Fibroblast of skin of right quadriceps (primary cell): ENCODE results near the gene TMEM63A.
"Not testable (repeated sequence)": the region's sequence is repeated elsewhere in the genome, so short reads cannot be mapped to it uniquely, and the experiment has no call there.

Experiments used
- DNase-seq: peaks from one replicate; pipeline ENCODE4 v3.0.0-alpha.2; 2013

The TMEM63A gene

DNA sequence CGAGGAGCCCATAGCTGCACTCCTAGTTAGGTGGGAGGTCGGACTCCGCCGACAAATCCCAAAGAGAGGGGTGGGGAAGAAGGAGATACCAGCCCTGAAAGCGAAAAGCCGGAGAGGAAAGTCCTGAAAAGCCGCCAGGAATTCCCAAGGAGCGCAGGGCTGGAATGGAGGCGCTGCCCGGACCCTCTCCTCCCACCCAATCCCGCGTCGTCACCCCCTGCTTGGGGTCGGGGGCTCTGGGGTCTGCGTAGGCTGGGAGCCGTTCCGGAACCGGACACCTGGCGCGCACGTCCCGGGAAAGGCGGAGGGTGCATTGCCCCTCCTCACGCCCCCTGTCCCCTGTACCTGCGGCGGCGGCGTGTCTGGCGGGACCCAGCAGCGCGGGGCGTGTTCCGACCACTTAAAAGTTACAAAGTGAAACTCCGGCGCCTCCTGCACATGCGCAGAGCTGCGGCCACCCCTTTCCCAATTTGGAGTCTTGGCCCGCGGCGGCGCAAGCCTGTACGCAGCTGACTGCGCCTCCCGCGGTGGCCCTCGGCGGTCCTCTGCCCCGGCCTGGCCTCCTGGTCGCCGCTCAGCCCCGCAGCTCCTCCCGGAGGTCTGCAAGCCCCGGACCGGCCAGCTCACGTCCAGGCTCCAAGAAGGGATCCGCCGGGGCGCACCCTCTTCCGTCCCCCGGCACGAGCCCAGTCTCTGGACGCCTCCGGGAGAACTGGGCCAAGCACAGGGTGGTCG, at the start of gene TMEM63A:
TSS of gene TMEM63A (minus strand) at position 422 of the 735 bp plus-strand sequence. CDS start 4,800 bp downstream, outside the sequence.
- DNase-seq = peak; percentile 81

DNA sequence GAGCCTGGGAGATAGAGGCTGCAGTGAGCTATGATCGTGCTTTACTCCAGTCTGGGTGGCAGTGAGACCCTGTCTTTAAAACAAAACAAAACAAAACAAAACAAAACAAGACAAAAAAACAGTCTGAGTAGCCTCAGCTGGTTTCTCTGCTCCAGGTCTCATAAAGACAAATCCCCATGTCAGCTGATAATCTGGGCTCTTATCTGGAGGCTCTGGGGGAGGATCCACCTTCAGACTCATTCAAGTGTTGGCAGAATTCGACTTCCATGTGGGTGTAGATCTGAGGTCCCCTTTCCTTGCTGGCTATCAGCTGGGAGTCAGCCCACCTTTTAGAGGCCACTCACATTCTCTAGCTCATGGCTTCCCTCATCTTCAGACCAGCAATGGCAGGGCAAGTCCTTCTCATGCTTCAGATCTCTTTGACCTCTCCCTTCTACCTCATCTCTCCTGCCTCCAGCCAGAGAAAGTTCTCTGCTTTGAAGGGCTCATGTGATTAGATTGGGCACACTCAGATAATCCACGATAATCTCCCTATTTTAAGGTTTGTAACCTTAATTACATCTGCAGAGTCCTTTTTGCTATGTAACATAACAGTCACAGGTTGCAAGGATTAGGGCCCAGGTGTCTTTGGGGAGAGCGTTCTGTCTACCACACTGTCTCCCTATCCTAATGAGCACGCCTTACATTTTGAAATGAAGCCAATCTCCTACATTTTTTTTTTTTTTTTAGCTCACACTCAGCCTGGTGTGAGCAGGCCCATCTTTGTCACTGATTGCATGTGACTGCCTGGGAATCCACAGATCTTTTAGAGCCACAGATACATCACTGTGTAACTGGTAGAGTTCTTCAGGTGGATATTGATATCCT, 49.3 kb upstream of the TMEM63A start:
- no peak for DNase-seq

DNA sequence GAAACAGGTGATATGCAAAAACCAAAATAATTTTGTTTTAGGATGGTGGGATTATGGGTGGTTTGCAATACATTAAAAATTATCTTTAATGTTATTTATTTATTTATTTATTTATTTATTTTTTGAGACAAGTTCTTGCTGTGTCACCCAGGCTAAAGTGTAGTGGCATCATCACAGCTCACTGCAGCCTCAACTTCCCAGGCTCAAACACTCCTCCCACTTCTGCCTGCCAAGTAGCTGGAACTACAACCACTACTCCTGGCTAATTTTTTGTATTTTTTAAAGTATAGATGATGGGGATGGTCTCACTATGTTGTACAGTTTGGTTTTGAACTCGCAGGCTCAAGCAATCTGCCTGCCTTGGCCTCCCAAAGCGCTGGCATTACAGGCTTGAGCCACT, 48.4 kb upstream of the TMEM63A start:
- no peak for DNase-seq

DNA sequence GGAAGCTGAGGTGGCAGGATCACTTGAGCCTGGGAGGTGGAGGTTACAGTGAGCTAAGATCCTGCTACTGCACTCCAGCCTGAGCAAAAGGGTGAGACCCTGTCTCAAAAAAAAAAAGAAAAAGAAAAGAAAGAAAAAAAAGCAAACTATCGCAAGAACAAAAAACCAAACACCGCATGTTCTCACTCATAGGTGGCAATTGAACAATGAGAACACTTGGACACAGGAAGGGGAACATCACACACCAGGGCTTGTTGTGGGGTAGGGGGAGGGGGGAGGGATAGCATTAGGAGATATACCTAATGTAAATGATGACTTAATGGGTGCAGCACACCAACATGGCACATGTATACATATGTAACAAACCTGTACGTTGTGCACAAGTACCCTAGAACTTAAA, 47.3 kb upstream of the TMEM63A start:
- not testable (repeated sequence) for DNase-seq

DNA sequence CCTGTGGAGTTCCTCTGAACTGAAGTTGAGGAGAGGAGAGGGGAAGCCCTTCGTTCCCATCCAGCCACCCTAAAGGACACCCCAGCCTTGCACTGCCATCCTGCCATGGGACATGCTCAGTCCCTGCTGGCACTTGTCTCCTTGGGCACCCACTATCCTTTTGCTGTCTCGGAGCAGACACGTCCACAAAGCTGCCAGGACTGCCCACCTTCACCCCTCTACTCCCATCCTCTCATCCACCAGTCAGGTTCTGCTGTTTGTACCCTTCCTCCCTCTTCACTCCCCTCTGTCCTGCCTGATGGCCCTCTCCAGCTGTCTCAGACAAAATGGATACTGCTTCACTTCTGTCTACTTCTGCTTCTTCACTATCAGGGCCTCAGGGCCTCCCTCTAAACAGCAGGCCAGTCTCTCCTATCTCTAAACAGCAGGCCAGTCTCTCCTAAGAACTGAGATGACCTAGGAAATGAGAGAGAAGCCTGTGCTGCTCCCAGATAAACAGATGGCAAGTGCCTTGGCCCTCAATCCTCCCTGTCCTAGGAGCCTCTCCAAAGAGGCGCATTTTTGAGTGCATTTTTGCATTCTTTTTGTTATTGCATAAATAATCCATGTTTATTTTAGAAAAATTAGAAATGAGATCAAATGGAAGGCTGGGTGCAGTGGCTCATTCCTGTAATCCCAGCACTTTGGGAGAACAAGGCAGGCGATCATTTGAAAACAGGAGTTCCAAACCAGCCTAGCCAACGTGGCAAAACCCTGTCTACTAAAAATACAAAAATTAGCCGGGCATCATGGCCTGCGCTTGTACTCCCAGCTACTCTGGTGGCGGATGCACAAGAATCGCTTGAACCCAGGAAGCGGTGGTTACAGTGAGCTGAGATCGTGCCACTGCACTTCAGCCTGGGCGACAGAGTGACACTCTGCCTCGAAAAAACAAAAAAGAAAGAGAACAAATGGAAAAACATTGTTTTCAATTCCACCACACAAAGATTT, 46.3 kb upstream of the TMEM63A start:
- DNase-seq = no peak

DNA sequence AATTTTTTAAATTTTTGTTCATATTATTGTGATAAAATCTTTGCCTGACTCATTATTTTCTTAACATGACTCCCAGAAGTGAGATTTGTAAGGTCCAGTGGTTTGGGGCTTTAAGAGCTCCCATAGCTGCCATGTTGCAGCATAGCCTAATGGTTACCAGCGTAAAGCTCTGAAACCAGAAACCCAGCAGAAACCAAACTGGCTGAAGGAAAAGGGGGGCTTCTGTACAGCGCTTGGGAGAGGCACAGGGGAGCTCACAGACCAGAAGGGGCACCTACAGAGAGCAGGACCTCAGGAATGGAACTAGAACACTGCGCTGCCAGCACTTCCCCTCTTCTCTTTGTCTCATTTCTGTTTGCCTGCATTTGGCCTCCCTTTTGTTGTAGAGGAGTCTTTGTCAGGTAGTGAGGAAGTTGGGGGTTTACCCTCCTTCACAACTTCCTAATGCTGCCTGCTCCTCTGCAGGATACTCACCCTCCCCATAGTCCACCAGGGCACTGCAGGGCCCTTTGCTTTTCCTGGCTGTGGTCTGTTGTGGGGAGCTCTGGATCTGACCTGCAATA, 44.5 kb upstream of the TMEM63A start:
- DNase-seq = peak; percentile 13

DNA sequence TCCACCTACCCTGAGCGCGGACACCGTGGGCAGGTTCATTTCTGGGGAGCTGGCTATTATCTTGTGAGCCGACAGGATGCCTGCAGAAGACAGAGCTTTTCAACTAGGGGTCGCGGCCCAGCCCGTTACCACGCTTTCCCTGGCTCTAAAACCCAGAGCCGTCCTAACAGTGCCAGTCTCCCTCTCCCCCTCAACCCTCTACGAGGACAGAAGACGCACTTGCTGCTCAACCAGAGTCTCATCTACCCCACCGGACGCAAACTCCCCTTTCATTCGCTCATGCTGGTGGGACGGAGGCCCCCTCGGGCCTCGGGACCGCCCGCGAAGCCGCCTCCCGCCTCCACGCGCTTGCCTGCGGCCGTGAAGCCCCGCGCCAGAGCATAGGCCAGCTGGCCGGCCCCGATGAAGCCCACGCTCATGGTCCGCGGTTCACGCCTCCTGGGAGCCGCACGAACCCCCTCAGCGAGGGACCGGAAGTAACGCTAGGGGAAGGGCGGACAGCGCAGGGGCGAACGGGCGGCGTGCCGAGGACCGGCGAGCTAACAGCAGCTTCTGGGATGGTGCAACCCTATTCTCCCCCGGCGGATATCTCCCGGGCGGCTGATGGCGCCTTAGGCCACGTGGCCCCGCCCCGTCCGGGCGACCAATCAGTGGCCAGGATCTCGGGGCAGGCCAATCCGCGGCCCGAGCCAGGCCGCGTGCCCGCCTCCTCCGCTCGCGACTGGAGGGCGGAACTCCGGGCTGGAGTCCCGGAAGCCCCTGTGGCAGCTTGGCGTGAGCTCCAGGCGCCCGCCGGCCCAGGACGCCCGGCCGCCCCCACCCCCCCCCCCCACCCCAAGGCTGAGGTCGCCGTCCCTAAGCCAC, 41.7 kb upstream of the TMEM63A start, which contains the start of gene PYCR2:
TSS of gene PYCR2 (minus strand) at position 559 of the 864 bp plus-strand sequence. CDS start at position 419, 140 bp downstream.
- peak; percentile 96 for DNase-seq

DNA sequence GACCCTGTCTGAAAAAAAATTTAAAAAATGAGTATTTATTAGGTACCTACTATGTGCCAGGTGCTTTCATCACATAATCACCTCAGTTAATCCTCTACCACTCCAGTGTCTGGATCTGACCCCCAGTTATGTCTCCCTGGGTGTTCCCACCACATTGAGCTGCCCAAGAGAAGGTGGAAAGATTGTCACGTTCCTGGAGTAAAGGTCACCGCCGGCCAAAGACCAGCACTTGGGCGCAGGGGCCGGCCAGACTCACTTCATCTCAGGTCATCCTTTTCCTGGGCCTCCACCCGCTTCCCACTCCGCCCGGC, 41.2 kb upstream of the TMEM63A start:
- DNase-seq = no peak

DNA sequence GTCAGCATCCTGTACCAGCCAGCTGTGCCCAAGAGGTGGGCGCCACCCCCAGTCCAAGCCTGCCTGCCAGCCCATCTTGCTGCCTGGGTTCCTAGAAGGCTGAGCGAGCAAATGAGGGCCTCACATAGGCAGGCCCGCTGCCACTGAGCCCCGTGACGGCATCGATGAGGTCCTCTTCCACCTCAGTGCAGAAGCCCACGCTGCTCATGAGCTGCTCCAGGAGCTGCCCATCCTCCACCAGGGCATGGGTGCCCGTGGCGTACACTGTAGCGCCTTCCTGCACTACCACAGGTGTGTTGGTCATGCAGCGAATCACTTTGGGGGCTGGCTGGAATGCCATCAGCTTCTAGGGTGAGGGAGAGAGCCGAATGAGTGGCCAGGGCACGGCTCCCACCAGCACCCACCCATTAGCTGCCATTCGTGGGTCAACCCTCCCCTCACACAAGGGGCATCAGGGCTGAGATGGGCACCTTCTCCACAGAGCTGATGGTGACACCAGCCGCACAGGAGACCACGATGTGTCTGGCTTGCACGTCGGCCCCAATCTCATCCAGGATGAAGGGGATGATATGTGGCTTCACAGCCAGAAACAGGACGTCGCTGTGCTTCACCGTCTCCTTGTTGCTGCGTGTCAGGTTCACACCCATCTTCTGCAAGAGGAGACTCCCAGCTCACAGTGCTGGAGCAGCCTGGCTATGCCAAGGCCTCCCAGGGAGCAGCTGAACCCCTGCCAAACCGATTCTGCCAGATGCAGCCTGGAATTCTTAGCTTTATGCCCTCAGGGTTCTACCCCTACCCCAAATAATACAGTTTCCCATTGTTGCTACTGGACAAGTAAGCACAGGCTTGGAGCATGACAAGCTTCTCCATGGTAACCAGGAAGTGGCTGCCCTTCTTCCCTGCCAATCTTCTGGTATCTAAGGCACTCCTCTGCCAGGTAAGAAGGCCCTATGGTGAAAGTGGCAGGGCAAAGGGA, 39.8 kb upstream of the TMEM63A start:
- DNase-seq = no peak

DNA sequence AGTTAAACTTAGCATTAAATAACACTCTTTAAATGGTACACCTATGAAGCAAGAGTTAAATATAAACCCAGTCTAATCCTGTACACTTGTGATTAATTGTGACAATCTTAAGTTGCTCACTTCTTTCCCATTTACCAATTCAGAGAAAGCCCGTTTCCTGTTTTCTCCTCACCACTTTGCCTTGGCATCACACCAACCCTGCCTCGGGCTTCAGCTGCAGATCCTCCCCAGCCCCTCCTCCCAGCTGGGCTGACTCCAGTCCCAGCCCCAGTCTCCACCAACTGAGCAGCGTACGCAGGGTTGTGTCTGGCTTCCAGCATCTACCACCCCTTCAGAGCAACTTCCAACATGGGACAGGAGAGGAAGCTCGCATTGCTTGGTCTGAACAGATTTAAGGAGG, 37.7 kb upstream of the TMEM63A start:
- peak; percentile 79 for DNase-seq

DNA sequence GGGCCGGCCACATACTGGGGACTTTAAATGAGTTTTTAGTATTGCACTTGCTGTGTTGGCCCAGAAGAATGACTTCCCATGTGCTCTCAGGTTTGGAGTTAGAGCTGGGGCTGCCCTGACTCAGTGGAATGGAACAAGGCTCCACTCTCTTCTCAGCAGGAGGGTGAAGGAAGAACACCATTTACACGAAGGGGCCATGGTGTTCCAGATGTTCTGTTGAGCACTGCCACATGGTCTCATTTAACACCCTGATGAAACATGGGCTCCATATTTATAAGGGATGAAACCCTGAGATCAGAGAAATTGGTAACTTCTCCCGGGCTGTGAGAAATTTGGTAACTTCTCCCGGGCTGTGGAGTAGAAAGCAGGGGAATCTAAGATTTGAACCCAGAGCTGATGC, 36.1 kb upstream of the TMEM63A start:
- DNase-seq = no peak

DNA sequence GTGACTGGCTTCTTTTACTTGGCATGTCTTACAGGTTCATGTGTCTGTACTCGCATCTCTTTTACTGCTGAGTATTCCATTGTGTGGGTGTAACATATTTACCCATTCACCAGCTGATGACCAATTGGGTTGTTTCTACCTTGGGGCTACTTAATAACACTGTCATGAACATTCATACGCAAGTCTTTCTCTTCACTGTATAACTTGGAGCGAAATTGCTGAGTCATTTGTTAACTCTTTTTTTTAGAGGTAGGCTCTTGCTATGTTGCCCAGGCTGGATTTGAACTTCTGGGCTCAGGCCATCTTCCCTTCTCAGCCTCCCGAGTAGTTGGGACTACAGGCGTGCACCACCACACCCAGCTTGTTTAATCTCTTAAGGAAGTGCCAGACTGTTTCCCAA, 35.4 kb upstream of the TMEM63A start:
- DNase-seq = no peak

DNA sequence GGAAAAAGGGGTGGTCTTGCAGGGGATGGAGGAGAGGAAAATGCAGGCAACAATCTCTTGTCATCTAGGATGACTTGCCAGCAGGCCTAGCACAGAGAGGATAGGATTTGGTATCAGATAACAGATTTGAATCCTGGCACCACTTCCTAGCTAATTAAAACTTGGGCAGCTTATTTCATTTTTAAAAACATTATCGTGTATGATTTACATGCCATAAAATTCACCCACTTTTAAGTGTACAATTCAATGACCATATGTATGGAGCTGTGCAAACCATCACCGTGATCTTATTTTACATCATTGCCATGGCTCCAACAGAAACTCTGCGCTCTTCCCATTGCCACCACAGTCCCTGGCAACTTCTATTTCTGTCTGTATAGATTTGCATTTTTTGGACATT, 34.9 kb upstream of the TMEM63A start:
- DNase-seq = no peak

DNA sequence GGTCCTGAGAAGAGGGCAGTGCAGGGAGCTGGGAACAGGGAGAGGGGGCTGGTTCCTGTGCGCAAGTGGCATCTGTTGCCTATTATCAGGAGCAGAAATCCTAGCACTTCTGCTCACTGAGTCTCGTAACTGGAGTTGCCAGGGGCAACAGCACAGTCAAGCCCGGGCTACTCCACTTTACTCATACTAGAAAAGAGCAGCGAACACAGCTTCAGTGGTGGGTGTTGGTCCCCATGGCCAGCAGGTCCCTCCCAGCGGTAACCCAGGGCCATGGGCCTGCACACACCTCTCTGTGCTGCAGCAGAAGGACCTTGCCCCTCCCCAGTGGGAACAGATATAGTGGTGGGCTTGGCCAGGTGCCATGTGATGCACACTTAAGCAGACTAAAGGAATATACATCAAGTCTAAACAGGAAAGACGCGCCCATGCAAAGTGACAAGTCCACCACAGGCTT, 33.4 kb upstream of the TMEM63A start:
- DNase-seq = peak; percentile 45

DNA sequence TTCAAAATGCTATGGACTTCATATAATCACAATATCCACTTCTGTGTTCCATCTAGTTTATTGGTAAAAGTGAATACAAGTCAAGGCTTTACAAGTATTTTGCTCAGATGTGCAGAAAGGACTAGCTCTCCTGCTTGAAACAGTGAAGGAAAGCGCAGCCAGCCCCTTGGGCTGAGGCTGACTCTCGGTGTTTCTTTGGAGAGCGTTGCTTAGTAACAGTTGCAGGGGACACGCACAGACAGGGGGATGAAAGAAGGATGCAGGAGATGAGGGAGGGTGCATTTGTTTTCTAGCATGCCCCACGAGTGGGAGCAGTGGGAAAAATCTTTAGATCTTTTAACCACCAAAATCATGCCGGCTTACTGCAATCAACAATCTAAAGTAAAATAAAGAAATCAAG, 32.8 kb upstream of the TMEM63A start:
- no peak for DNase-seq

DNA sequence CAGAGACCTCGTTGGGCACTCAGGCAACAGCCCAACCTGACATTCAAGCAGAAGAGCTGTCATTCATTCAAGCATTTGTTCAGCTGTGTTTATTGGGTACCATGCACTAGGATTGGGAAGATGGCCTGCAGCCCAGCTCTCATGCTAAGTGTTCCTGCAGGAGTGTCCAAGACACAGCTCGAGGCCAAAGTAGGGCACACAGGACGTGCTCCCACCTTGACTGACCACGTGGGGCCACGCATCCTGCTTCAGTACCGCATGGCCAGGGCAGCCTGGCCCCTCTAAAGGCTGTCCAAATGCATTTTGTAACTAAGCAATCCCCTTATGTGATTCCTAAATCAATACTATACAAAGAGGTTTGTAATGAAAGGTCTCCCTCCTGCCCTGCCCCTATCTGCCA, 32.2 kb upstream of the TMEM63A start:
- DNase-seq = no peak

DNA sequence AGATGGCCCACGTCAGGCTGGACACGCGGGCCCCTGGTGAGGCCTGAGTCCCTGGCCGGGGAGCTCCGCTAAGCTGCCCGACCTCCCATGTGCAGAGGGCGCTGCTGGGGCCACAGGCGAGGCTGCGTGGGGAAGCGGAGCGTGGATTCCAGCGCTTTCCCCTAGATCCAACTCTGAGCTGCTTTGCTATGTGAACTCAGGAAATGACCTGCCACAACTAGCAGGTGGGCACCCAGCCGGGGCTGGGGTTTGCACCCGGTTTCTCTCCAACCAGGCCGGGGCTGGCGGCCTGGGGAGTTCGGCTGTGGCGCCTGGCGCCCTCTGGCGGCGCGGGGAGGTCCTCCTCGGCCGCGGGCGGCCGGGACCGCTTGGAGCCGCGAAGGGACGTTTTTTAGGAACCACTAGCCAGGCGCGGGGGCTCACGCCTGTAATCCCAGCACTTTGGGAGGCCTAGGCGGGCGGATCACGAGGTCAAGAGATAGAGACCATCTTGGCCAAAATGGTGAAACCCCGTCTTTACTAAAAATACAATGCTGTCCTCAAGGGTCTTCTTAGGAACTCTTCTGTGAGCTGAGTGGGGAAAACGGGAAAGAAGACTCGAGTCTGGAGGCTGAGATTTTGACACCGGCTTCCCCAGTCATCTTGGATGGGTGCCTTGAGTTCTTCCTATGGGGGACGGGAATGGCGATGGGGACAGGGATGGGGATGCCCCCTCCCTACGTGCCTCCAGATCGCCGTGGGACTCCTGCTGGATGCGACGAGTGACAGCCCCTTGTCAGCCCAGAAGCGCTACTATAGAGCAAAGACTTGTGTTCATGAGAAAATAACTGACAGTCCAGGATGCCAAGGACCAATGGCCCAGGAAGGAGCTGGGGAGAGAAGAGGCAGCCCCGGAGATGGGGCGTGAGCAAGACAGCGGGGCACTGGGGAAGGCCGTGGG, 29.3 kb upstream of the TMEM63A start:
- DNase-seq = peak; percentile 44

DNA sequence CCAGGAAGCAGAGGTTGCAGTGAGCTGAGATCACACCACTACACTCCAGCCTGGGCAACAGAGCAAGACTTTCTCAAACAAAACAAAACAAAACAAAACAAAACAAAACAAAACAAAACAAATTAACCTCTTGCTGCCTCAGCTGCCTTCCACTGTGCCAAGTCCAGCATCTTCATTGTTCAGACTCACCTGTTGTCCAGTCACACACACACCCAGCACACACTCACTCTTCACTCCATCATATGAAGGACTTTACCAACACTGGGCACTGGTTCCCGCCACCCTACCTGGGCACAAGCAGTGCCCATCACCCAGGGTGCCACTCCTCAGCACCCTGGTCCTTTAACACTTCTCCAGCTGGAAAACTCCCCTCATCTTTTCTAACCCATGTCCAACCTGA, 27.3 kb upstream of the TMEM63A start:
- no peak for DNase-seq

DNA sequence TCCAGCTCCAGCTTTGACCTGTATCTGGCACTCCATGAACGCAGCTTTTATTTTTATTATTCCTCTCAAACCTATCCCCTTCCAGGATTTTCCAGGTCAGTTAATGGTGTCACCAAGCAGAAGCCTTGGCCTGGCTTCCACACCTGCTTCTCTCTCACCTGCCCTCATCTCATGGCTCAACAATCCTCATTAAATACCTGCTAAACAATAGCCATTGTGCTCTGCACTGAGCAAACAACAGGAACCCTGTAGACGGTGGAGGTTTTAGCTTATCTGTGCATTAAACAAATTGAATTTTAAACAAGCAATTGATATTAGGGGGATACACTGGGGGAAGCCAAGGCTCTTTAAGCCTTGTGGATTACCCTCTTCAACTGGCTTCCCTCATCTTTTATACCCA, 26.6 kb upstream of the TMEM63A start:
- DNase-seq = no peak
